ENCODE data around the gene APOL4.
"Not testable (repeated sequence)": the region's sequence is repeated elsewhere in the genome, so short reads cannot be mapped to it uniquely, and the experiment has no call there.

Gene APOL4

DNA sequence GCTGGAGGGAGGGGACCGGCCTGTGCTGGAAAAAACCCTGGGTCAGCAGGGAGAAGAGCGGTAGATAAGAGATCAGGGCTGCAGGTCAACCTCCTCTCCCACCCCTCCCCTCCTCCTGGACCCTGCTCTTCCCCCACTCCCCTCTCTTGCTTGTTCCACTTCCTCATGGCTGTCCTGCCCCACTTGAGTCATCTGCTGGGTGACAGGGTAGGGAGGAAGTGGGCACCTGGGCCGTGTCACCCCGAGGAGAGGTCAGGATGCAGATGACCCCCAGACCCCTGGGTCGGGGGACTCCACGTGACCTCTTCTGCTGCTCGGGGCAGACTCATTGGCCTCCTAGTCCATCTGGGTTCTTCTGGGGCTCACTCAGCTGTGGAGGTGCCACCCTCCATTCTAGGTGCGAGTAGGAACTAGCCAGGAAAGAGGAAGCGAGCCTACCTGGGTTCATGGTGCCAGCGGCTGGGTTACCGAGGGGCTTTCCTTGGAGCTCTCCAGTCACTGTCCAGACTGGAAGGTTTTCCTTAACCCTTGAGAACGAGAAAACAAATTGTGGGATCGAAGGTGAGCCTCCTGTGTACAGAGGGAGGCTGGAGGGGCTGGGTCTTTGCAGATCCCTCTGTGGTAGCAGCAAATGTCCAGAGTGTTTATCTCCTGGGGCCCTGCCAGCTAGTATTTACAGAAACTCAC, 31.2 kb upstream of the APOL4 start:
- no peak for DNase-seq (ENCODE audit: low read depth in 2 of 2, low spot score in 1 of 2)

DNA sequence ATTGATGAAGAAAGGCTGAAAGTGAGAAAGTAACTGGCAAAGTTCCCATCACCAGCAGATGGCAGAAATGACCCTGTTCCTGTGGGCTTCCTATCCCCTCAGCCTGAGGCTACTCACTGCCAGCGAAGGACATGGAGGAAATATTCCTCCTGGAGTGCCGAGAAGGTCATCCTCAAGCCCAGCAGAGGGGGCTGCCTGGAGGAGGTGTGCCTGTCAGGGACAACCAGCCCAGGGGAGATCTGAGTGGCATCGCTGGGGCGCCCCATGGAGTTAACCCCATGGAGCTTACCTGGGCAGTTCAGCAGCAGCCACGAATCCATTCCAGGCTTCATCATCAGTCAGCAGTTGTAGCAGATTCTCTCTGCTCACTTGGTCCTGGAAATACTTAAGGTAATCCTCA, 29.4 kb upstream of the APOL4 start:
- DNase-seq (ENCODE audit: low read depth in 2 of 2, low spot score in 1 of 2) = not testable (repeated sequence)

DNA sequence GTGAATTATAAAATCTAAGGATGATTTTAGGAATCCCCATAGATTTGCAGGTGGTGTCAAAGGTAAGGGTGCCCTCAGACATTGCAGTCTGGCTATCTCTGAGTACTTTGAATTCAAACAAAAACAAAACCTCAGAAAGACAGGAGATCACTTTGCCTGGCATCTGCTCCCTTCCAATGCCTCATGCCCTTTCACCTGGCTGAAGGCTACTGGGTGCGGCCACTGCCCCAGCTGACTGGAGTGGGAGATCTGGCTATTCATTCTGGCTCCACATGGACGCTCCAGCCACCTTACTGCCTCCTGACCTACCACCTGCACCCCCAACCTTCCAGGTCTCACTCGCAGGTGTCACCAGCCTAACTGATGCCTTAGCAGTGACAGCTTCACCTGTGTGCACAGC, 28.0 kb upstream of the APOL4 start:
- not testable (repeated sequence) for DNase-seq (ENCODE audit: low read depth in 2 of 2, low spot score in 1 of 2)

- DNase-seq (ENCODE audit: low read depth in 2 of 2, low spot score in 1 of 2) = no peak
Observed at GRCh38 chr22:36228944-36229343, 27.3 kb upstream of the APOL4 start.

- DNase-seq (ENCODE audit: low read depth in 2 of 2, low spot score in 1 of 2) = not testable (repeated sequence)
Observed at GRCh38 chr22:36228369-36228768, 26.8 kb upstream of the APOL4 start.

DNA sequence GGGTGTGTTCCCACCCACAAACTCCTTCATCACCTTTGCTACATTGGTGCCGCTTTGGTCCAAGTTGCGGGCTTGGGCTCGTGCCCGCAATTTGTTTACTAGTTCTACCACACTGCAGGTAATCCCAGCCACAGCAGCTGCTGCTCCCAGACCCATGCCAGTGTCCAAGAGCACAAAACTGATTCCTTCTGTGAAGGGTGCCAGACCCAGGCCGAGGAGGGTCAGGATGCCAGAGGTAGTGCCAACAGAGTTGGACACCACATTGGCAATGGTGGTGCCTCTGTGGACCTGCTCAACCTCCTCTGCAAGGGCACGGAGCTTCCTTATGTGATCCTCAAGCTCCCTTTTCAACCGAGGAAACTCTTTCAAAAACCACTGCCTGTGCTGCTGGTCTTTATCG, 26.2 kb upstream of the APOL4 start:
- DNase-seq (ENCODE audit: low read depth in 2 of 2, low spot score in 1 of 2) = no peak

DNA sequence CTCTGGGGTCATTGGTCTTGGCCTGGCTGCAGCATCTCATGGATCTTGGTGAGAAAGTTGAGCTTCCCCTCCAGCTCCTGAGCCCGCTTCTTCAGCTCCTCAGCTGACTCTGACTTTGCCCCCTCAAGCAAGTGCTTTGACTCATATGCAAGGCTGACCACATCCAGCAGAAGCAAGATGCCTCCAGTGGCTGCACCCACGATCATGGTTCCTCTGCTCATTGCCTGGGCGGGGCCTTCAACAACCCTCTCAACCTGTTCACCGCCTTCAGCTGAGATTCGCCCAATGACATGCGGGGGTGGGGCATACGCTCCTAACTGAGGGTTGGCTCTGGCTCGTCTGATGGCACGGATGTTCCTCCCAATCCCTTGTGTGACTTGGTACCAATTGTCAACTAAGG, 25.8 kb upstream of the APOL4 start:
- no peak for DNase-seq (ENCODE audit: low read depth in 2 of 2, low spot score in 1 of 2)

DNA sequence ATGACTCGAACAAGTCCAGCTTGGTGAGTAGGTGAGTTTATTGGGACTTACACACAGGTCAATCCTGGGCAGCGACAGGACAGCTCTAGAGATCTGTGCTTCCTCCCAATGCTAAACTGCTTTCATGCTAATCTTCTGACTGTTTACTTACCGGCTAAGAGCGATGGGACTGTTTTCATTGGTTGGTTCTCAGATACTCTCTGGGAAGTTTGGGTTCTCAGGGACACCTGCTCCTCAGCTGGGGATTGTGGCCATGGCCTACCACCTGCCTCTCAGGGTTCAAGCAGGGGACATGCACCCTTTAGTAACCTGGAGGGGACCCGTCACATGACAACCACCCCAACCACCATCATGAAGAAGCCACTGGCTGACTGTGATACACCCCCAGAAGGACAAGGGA, 24.6 kb upstream of the APOL4 start:
- DNase-seq (ENCODE audit: low read depth in 2 of 2, low spot score in 1 of 2) = no peak

GRCh38 chr22:36225333-36225922, 23.8 kb upstream of the APOL4 start:
- DNase-seq (ENCODE audit: low read depth in 2 of 2, low spot score in 1 of 2) = no peak

DNA sequence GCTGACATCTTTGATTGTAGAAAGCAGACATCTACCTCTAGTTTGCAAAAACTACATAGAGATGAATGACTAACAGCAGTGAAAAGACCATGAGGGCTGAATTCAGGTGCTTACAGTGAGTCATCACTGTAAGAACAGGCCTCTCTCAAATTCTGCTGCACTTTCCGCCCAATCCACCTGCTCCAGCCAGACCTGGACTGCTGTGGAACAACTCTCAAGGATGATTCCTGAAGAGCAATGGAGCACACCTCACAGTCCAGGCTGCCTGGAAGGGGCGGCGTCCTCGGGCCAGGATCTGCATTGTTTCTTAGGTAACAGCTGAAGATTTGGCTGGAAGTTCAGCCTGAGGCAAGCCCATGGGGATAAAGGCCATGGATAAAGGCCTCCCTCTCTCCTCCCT, 22.6 kb upstream of the APOL4 start:
- no peak for DNase-seq (ENCODE audit: low read depth in 2 of 2, low spot score in 1 of 2)

DNA sequence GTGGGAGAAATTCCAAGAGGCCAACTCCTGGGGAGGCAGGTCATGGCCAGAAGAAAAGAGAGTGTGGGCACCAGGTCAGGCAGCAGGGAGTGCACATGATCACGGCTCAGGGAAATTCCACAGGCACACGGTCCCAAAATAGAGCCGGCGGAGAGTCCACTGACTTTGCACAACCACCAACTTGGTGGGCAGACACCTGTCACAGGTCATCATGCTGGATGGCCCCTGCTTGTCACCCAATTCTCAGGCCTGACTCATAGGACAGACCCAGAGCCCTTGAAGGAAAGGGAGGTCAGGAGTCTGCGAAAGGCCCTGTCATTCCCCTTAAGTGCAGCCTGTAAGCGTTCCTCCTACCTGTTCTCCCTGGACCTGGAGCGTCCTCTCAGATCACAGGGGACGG, 21.9 kb upstream of the APOL4 start:
- no peak for DNase-seq (ENCODE audit: low read depth in 2 of 2, low spot score in 1 of 2)

- no peak for DNase-seq (ENCODE audit: low read depth in 2 of 2, low spot score in 1 of 2)
Observed at GRCh38 chr22:36222887-36223450, 21.4 kb upstream of the APOL4 start.

DNA sequence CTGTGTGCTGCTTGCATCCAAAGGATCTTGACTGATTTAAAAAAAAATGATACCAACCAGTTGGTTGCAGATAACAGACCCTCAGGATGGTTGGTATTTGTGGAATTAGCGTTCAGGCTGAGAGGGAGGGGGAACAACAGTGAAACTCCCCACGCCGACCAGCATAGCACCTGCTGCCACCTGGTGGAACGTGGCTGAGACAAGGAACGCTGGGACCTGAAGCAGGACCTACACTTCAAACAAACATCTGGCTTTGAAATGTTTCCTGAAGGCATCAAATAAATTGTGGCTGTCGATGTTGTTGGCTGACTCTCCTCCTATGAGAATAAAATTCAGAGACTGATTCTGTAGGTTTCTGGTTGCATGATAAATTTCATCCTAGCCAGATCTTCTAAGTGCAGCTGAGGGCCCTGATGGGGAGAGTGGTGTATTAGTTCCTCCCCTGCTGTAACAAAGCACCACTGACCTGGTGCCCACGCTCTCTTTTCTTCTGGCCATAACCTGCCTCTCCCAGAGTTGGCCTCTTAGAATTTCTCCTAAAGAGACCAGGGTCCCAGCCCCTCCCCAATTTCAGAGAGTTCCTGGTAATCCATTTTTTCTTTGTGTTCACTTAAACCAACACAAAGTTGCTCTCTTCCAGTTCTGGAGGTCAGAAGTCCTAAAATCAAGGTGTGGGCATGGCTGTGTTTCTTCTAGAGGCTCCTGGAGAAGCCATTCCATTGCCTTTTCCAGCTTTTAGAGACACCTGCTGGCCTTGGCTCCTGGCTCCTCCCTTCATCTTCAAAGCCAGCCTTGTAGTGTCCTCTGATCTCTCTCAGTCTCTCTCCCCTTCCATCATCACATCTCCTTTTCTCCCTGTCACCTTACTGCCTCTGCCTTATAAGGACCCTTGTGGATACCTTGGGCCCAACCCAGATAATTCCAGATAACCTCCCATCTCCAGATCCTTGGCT, 20.5 kb upstream of the APOL4 start:
- DNase-seq (ENCODE audit: low read depth in 2 of 2, low spot score in 1 of 2) = no peak

DNA sequence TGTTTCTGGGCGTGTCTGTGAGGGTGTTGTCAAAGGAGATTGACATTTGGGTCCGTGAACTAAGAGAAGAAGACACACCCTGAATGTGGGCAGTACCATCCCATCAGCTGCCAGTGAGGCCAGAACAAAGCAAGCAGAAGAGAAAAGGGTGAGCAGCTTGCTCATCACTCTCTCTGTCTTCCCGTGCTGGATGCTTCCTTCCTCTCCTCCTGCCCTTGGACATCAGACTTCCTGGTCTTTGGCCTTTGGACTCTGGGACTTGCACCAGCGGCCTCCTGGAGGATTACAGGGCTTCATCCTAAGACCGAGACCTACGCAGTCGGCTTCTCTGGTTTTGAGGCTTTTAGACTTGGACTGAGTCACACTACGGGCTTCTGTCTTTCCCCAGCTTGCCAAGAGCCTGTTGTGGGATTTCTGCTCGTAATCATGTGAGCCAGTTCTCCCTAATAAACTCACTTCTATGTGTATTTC, 18.9 kb upstream of the APOL4 start:
- DNase-seq (ENCODE audit: low read depth in 2 of 2, low spot score in 1 of 2) = no peak

GRCh38 chr22:36218648-36219193, 17.1 kb upstream of the APOL4 start:
- DNase-seq (ENCODE audit: low read depth in 2 of 2, low spot score in 1 of 2) = no peak

DNA sequence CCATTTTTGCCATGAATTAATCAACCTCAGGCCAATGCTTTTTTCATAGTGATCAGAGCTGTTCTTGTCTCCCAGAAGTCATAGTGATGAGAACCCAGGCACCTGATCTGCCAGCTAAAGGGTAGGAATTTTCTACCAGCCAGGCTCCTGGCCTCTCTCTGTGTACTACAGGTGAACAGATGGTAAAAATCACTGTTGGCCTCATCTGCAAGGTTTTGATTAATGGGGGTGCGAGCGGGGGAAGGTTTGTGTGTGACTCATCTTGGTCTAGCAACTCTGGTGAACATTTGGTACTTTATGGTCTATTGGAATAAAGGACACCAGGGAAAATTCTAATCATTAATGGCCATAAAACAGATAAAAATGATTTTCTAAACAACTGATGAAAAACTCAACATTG, 14.4 kb upstream of the APOL4 start:
- no peak for DNase-seq (ENCODE audit: low read depth in 2 of 2, low spot score in 1 of 2)

DNA sequence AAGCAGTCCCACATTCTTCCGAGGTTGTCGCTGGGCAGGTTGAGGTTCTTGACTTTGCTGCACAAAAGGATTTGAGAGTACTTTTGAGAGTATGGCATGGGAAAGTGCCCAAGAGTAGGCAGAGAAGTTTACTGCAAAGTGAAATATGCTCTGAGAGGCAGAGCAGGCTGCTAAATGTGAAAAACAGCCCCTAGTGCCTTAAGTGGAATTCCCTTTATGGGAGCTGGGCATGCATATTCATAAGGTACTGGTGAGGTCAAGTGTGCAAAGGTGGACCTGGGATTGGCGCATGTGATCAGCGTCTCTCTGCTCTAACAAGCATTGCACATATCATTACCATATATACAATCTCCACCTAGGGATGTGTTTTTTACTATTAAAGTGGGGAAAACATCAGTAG, 12.0 kb upstream of the APOL4 start:
- DNase-seq (ENCODE audit: low read depth in 2 of 2, low spot score in 1 of 2) = no peak

GRCh38 chr22:36212901-36213300, 11.3 kb upstream of the APOL4 start:
- no peak for DNase-seq (ENCODE audit: low read depth in 2 of 2, low spot score in 1 of 2)

- DNase-seq (ENCODE audit: low read depth in 2 of 2, low spot score in 1 of 2) = no peak
Observed at GRCh38 chr22:36211237-36211861, 9.7 kb upstream of the APOL4 start.

DNA sequence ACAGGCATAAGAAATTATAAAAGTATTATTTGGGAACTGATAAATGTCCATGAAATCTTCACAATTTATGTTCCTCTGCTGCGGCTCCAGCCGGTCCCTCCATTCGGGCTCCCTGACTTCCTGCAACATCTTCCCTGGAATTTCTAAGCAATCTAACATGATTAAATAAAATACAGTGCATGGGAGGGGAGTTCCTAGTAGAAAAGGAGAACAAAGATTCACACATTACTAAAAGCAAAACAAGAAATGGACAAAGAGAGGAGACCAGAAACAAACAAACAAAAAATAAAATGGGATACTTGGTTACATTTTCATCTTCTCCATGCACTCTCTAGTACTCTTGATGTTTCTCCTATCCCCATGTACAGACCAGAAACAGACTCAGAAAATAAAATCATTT, 8.6 kb upstream of the APOL4 start:
- DNase-seq (ENCODE audit: low read depth in 2 of 2, low spot score in 1 of 2) = no peak

- DNase-seq (ENCODE audit: low read depth in 2 of 2, low spot score in 1 of 2) = not testable (repeated sequence)
Observed at GRCh38 chr22:36209488-36209908, 7.9 kb upstream of the APOL4 start.

Measured in stimulated activated CD8-positive, alpha-beta memory T cell treated with anti-CD3 and anti-CD28 coated beads, Interleukin-4, amount 100 ng/mL, for 4 hours (primary cell).